C1 segment of cervical spinal cord (tissue), 14 donors: ENCODE results near the gene GOLGB1.
"Not testable (repeated sequence)": the region's sequence is repeated elsewhere in the genome, so short reads cannot be mapped to it uniquely, and the experiment has no call there.

Source experiments
- DNase-seq, 14 donors: peaks; one replicate each; lab custom pipeline; 2025; lab: John Stamatoyannopoulos, UW

Gene GOLGB1

DNA sequence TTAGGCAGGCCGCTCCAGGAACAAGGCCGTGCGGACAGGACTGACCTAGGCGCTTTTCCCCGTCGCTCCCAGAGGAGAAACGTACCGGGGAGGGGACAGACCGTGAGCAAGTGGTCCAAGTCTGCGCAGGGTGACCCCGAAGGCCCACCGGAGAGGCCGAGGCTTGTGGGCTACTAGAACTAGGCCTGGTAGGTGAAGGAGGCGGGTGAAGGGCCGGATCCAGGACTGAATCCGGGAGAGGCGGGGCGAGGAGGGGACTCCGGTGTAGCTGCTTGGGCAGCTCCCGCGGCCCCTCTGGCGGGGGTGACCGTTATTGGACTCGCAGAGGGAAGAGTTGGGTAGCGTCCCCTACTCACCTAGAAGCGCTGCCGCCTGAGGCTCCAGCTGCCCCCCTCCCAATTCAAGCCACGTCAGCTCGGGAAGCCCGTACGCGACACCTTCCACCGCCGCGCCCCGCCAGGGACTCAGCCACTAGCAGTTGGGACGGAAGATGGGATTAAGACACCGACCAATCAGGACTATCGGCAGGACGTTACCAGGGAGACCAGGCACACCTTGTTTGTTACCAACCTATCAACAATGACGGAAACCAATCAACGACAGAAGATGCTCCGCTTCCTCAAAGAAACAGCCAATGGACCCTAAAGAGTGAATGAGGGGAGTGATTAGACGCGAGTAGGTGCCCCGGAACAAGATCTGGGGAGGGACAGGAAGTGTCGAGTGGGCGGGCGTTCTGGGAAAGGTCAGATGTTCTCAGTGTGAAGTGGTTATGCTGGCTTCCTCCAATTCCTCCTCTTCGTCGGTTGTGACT lies at the start of gene GOLGB1:
GOLGB1 (minus strand) TSS at position 466 of the 811 bp plus-strand sequence. CDS start 18,770 bp downstream, outside the sequence.
- DNase-seq: peak; percentile 85 to 100 (median 94)

DNA sequence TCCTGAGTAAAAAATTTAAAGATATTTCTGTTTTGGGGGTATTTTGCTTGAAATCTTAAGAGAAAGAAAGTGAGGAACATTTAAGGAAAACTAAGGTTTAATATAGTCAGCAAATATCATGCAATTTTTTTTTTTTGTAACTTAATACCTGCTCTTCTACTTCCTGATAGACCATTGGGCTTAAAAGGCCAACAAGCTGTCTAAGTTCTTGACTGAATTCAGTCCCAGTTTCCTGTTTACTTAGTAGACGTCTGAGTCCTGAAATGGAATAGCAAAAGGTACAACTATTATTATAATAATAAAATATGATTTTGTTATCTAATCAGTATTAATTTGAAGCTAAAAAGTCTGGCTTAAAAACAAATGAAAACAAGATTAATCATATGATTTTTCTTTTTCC lies 47.4 kb upstream of the GOLGB1 start:
- no peak for DNase-seq

DNA sequence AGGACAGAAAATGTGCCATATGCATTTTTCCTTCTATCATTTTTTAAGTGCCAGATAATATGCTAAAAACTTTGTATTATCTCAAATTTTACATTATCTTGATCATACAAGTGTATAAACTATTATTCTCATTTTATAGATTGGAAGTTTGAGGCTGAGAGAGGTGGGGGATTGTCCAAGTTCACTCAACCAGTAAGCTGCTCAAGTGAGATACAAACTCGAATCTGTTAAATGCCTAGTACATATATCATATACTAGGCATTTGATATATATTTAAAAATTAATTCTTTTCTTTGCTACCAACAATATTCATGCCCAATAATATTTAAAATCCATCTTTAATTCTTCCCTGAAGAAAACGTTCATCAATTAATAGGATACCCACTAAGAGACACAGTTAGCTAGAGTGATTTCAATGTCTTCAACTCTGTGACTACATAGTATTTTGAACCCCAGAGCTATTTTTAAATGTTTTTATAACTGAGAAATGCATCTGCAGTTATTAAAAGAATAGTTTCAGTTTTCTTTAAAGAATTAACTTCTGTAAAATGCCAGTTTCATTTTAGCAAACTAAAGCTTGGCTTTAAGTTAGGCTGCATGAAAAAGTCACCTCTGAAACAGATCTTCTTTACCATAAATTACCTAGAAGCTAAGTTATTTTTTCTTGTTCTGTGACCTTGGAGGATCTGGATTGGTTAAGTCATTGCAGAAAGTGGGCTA lies 44.9 kb upstream of the GOLGB1 start:
- DNase-seq: no peak

DNA sequence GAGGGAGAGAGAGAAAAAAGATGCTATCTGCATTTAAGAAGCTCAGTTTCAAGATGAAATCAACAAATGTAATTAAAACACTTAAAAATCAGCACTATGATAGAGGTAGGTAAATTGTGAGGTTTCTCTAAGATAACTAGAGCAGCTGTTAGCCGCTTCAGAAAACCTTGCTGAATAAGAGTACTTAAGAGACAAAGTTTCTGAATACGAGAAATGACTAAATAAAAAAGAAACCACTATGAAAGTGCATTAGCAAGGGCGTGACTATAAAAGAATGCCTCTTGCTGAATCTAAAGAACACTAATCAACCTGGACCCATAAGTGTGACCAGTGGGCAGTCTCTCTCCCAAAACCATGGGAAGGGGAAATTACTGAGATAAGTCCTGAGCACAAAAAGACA lies 43.5 kb upstream of the GOLGB1 start:
- DNase-seq: no peak

DNA sequence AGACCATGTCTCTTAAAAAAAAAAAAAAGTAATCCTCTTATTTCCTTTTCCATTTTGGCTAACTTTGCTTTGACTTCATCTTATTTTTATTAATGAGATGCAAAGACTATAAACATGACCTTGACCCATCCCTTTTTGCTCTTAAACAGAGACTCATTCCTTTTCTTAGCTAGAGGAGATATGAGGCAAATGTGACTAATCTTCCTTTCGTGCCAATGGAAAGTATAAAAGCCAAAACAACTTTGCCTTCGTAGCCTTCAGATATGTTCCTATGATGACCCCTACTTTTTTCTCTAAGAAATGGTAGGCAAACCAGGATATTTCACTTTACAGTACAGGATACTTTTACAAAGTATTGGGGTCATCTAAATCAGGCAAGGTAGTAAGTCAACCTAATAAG lies 36.9 kb upstream of the GOLGB1 start:
- DNase-seq: no peak

DNA sequence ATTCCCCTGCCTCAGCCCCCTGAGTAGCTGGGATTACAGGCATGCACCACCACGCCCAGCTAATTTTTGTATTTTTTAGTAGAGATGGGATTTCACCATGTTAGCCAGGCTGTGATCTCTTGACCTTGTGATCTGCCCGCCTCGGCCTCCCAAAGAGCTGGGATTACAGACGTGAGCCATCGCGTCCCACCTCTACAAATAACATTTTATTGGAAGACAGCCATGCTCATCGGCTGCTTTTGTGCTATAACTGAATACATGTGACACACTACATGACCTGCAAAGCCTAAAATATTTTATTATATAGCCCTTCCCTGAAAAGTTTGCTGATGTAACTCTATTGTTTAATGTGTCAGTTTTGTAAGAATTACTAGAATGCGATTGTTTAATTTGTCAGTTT lies 33.2 kb upstream of the GOLGB1 start:
- not testable (repeated sequence) for DNase-seq

DNA sequence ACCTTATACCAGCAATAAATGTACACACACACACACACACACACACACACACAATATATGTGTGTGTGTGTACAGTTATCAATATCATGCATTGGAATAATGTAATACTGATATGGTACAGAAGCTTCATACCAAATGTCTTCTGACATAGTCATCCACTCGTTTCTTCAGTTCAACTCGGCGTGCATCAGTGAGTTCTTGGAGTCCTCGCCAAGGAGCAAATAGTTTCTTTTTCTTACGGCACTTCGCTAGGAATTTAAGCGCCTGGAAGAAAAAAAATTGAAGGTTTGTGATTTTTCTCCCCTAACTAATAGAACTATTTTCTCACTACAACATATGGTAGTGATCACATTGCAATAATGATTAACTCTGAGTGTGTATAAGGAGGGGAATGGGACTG lies 32.1 kb upstream of the GOLGB1 start:
- no peak for DNase-seq

DNA sequence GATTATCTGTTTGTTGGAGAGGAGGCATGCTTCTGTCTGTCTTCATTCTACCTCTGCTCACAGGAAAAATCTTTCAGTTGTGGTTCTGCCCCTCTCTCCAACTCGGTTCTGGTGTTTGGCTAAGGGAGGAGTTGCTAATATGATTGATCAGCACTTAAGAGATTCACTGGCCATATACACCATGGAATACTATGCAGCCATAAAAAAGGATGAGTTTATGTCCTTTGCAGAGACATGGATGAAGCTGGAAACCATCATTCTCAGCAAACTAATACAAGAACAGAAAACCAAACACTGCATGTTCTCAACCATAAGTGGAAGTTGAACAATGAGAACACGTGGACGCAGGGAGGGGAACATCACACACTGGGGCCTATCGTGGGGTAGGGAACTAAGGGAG lies 25.6 kb upstream of the GOLGB1 start:
- DNase-seq: not testable (repeated sequence)

GRCh38 chr3:121769246-121769645 lies 19.7 kb upstream of the GOLGB1 start:
- DNase-seq: no peak

- no peak for DNase-seq
These were observed 18.9 kb upstream of the GOLGB1 start for GRCh38 chr3:121768452-121768851.

DNA sequence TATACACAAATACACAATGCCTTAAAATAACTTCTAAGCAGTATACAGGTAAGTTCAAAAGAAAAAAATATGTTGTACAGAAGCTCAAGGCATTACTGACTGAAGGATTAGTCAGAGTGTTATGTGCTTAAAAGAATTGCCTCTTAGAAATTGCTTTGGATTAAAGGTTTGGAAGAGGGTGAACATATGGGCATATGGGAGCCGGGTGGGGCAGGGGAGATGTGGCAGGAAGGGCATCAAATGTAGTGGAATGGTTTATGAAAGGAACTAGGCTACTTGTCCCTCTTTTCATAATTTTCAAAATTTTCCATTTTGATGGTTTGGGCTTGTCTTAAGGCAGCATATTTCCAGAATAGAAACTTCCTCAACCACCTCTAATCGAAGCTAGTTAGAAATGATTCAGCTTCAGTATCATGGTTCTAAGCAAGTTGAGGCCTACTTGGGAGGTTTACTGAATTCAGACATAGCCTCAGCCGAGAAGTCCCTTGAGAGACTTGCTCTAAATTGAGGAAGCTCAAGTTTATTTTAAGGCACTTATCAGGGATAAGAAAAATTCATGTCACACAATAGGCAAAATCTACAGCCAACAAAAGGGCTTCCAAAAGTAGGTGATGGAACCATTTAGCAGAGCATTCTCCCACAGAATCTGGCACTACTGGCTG lies 10.1 kb upstream of the GOLGB1 start:
- DNase-seq: no peak

- DNase-seq: no peak
These were observed 9.3 kb upstream of the GOLGB1 start for GRCh38 chr3:121758727-121759450.

DNA sequence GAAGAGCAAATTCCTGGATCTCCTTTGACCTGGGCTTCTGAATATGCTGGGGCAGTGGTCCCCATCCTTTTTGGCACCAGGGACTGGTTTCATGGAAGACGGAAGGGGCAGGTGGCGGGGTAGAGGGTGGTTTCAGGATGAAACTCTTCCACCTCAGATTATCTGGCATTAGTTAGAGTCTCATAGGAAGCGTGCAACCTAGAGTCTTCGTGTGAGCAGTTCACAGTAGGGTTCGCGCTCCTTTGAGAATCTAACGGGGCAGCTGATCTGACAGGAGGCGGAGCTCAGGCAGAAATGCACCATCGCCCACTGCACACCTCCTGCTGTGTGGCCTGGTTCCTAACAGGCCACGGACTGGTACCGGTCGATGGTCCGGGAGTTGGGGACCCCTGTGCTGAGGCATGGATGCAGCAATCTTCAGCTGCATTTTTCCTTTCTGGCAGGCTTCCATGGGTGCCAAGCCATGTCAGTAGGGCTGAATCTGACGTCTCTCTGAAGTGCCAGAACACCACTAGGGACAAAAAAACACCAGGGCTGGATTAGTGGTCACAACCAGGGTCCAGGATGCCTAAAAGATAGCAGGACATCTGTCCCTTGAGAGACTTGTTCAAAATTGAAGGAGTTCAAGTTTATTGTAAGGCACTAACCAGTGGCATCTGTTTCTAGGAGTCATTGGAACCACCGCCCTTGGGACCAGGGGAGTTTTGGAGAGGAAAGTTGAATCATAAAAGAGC lies 8.4 kb upstream of the GOLGB1 start:
- DNase-seq: no peak

- no peak for DNase-seq
These were observed 7.7 kb upstream of the GOLGB1 start for GRCh38 chr3:121757087-121757811.

- DNase-seq: no peak
These were observed 3.2 kb upstream of the GOLGB1 start for GRCh38 chr3:121752772-121753171.

DNA sequence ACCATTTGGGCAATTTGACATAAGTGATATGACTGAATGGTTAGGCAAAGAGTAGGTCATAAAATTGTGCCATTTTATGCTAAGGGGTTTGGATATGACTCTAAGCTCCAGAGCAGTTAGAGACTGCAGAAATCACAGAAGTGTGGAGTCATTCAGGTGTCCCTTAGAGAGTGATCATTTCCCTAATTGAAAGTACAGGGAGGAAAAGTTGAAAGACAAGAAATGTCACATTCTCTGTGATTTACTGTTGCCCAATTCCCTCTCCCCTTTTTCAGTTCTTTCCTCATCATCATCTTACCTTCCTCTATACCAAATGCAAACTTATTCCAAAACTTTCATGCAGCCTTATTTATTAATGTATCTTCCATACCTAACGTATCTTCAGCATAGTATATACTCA lies 2.7 kb upstream of the GOLGB1 start:
- DNase-seq: no peak

- no peak for DNase-seq
These were observed 510 bp upstream of the GOLGB1 start for GRCh38 chr3:121750087-121750415.

DNA sequence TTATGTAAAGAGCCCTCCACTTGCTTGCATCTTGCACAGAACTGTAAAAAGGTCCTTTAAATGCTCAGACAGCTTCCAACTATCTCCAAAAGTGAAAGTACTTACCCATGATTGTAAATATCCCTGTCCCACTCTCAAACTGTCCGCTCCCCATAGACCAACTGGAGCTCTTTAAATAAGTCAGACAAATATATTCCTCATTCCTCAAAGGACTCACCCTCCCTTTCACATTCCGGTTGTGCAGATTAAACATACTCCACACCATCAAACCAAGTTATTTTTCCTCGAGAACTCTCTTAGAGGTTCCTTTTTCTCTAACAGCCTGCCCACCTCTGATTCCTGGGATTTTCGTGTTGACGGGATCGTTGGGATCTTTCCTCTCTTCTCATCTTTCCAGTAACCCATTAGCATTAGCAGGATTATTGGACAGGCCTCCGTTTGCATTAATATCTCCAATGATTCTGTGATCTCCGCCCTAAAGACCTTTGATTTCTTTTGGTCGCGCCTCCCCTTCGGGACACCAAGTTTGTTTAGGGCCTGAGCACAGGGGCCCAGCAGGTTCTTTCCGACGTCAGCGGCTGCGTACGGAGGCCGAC lies 763 bp downstream of the GOLGB1 start:
- DNase-seq: peak in 1 of 14 donors; percentile 52

- no peak for DNase-seq
These were observed 1.6 kb downstream of the GOLGB1 start for GRCh38 chr3:121747976-121748375.

DNA sequence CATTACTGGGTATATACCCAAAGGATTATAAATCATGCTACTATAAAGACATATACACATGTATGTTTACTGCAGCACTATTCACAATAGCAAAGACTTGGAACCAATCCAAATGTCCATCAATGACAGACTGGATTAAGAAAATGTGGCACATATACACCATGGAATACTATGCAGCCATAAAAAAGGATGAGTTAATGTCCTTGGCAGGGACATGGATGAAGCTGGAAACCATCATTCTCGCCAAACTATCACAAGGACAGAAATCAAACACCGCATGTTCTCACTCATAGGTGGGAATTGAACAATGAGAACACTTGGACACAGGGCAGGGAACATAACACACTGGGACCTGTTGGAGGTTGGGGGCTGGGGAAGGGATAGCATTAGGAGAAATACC lies 6.4 kb downstream of the GOLGB1 start:
- DNase-seq: not testable (repeated sequence)
